ENCODE measurements around the gene P2RX1. TPM values are rescaled to one million over a fixed set of nuclear protein-coding genes. Genes with fewer than 3 reads are reported as not detected.

The P2RX1 gene
- total RNA-seq, 4 donors from 2014 or later = 0.82 to 11.2 (median 7.0) TPM

GRCh38 chr17:3867106-3867505 is 49.2 kb downstream of the P2RX1 start:
- no peaks in the 10 kb centered on the region for H3K36me3 ChIP-seq
- no peak overlapping the region for H3K4me3 ChIP-seq
- H3K27me3 ChIP-seq = no peaks in the 10 kb centered on the region
- no peak overlapping the region for H3K27ac ChIP-seq
- intact Hi-C loops (cut with DNase I; ENCODE audit: low total_unique reads) = loop anchor here (10.0 kb wide), 1 partner anchor 138 kb away; no protein-coding TSS in a partner anchor
- no peaks in the 10 kb centered on the region for H3K9me3 ChIP-seq
- in situ Hi-C loops (cut with MboI; ENCODE audit: low pct_ligation_motif_present in 1 of 4, low pct_unique_long_range_greater_than_20kb in 1 of 4, low sequenced_read_pairs in 3 of 4) = no loop called here
- no peak for DNase-seq
- H3K4me1 ChIP-seq = peaks cover 0 to 5% (median 2%) of the 10 kb centered on the region in 4 donors
- TF ChIP-seq EP300 (IDR thresholded peaks at IDR 0.05; ENCODE audit: low read depth) (no peak), POLR2AphosphoS5 (IDR thresholded peaks at IDR 0.05) (no peak), POLR2A (IDR thresholded peaks at IDR 0.05) (no peak), CTCF (IDR thresholded peaks at IDR 0.05) (no peak)
- WGBS, 2 donors (ENCODE audit: low coverage in 1 of 2) = 80 to 83% methylated on average over 11 to 17 of the region's 17 CpGs

- 93% methylated on average over 21 of the region's 21 CpGs; no CpG with 5 or more reads in 1 of the 2 donors for WGBS, 2 donors (ENCODE audit: low coverage in 1 of 2)
- TF ChIP-seq POLR2AphosphoS5 (IDR thresholded peaks at IDR 0.05) = no peak
- TF ChIP-seq CTCF (IDR thresholded peaks at IDR 0.05) = no peak
- TF ChIP-seq EP300 (IDR thresholded peaks at IDR 0.05; ENCODE audit: low read depth) = no peak
- TF ChIP-seq POLR2A (IDR thresholded peaks at IDR 0.05) = no peak
- in situ Hi-C loops (cut with MboI; ENCODE audit: low pct_ligation_motif_present in 1 of 4, low pct_unique_long_range_greater_than_20kb in 1 of 4, low sequenced_read_pairs in 3 of 4) = no loop called here
- DNase-seq = no peak
- Histone ChIP-seq H3K4me3 (no peak overlapping the region), H3K4me1 (peaks cover 0 to 5% (median 2%) of the 10 kb centered on the region in 4 donors), H3K27ac (no peak overlapping the region), H3K36me3 (no peaks in the 10 kb centered on the region), H3K27me3 (no peaks in the 10 kb centered on the region), H3K9me3 (no peaks in the 10 kb centered on the region)
- intact Hi-C loops (cut with DNase I; ENCODE audit: low total_unique reads) = loop anchor here (10.0 kb wide), 1 partner anchor 139 kb away; no protein-coding TSS in a partner anchor
Measured at GRCh38 chr17:3866276-3866675, 50.0 kb downstream of the P2RX1 start.

GRCh38 chr17:3865176-3865575 is 51.1 kb downstream of the P2RX1 start:
- TF ChIP-seq POLR2A (IDR thresholded peaks at IDR 0.05) (no peak), POLR2AphosphoS5 (IDR thresholded peaks at IDR 0.05) (no peak), EP300 (IDR thresholded peaks at IDR 0.05; ENCODE audit: low read depth) (no peak), CTCF (IDR thresholded peaks at IDR 0.05) (no peak)
- peak overlapping the region in 1 of 4 donors; percentile 3 for H3K27ac ChIP-seq
- H3K36me3 ChIP-seq = no peaks in the 10 kb centered on the region
- H3K27me3 ChIP-seq = no peaks in the 10 kb centered on the region
- 70% methylated on average over 7 of the region's 8 CpGs; no CpG with 5 or more reads in 1 of the 2 donors for WGBS, 2 donors (ENCODE audit: low coverage in 1 of 2)
- no peak for DNase-seq
- H3K4me1 ChIP-seq = peaks cover 0 to 7% (median 0%) of the 10 kb centered on the region in 4 donors
- H3K4me3 ChIP-seq = no peak overlapping the region
- intact Hi-C loops (cut with DNase I; ENCODE audit: low total_unique reads) (loop anchor here (10.0 kb wide), 1 partner anchor 140 kb away; no protein-coding TSS in a partner anchor), in situ Hi-C loops (cut with MboI; ENCODE audit: low pct_ligation_motif_present in 1 of 4, low pct_unique_long_range_greater_than_20kb in 1 of 4, low sequenced_read_pairs in 3 of 4) (no loop called here)
- H3K9me3 ChIP-seq = no peaks in the 10 kb centered on the region

GRCh38 chr17:3864534-3864933 is 51.7 kb downstream of the P2RX1 start:
- intact Hi-C loops (cut with DNase I; ENCODE audit: low total_unique reads) = loop anchor here (10.0 kb wide), 1 partner anchor 140 kb away; no protein-coding TSS in a partner anchor
- in situ Hi-C loops (cut with MboI; ENCODE audit: low pct_ligation_motif_present in 1 of 4, low pct_unique_long_range_greater_than_20kb in 1 of 4, low sequenced_read_pairs in 3 of 4) = no loop called here
- Histone ChIP-seq H3K9me3 (no peaks in the 10 kb centered on the region), H3K27me3 (no peaks in the 10 kb centered on the region), H3K36me3 (no peaks in the 10 kb centered on the region), H3K4me3 (no peak overlapping the region), H3K27ac (no peak overlapping the region), H3K4me1 (peaks cover 0 to 14% (median 0%) of the 10 kb centered on the region in 4 donors)
- WGBS, 2 donors (ENCODE audit: low coverage in 1 of 2) = 90% methylated on average over 10 of the region's 10 CpGs; no CpG with 5 or more reads in 1 of the 2 donors
- DNase-seq = no peak
- TF ChIP-seq CTCF (IDR thresholded peaks at IDR 0.05) = no peak
- TF ChIP-seq POLR2A (IDR thresholded peaks at IDR 0.05) = no peak
- TF ChIP-seq EP300 (IDR thresholded peaks at IDR 0.05; ENCODE audit: low read depth) = no peak
- no peak for TF ChIP-seq POLR2AphosphoS5 (IDR thresholded peaks at IDR 0.05)
